H9 (cell line): ENCODE measurements around the gene CHAMP1. TPM values are rescaled to one million over a fixed set of nuclear protein-coding genes. Genes with fewer than 3 reads are reported as not detected.

Source experiments
- DNase-seq: peaks from one replicate; pipeline ENCODE4 v3.0.0-alpha.2; 2017
- H2AFZ ChIP-seq: one replicate; pipeline ENCODE4 v1.6.1; 2013; ENCODE audit warnings: mild to moderate bottlenecking, low read length, control low read depth, moderate library complexity
- H2AK5ac ChIP-seq: 2 replicates; pipeline ENCODE4 v1.6.1; 2013; ENCODE audit warnings: low read length, control low read depth, mixed read lengths; ENCODE audit not compliant: insufficient read length
- H2BK120ac ChIP-seq: one replicate; pipeline ENCODE4 v1.6.1; 2013; ENCODE audit warnings: low read depth, mild to moderate bottlenecking, low read length, control low read depth, inconsistent platforms; ENCODE audit not compliant: poor library complexity, severe bottlenecking
- H2BK12ac ChIP-seq: 2 replicates; pipeline ENCODE4 v1.6.1; 2013; ENCODE audit warnings: low read length, control low read depth, mixed read lengths, low read depth; ENCODE audit not compliant: insufficient read length
- H2BK15ac ChIP-seq: 2 replicates; pipeline ENCODE4 v1.6.1; 2013; ENCODE audit warnings: low read depth, low read length, control low read depth
- H2BK20ac ChIP-seq: one replicate; pipeline ENCODE4 v1.6.1; 2013; ENCODE audit warnings: low read depth, mild to moderate bottlenecking, low read length, control low read depth, inconsistent platforms; ENCODE audit not compliant: poor library complexity, severe bottlenecking
- H2BK5ac ChIP-seq: 2 replicates; pipeline ENCODE4 v1.6.1; 2013; ENCODE audit warnings: low read length, control low read depth, mixed read lengths; ENCODE audit not compliant: insufficient read length
- H3K14ac ChIP-seq: 2 replicates; pipeline ENCODE4 v1.6.1; 2013; ENCODE audit warnings: low read length, control low read depth; ENCODE audit not compliant: insufficient read depth
- H3K18ac ChIP-seq: 2 replicates; pipeline ENCODE4 v1.6.1; 2013; ENCODE audit warnings: low read depth, mild to moderate bottlenecking, mixed read lengths, low read length, control low read depth; ENCODE audit not compliant: insufficient read length
- H3K23ac ChIP-seq: 2 replicates; pipeline ENCODE4 v1.6.1; 2013; ENCODE audit warnings: low read length, control low read depth, mixed read lengths, low read depth; ENCODE audit not compliant: insufficient read length
- H3K23me2 ChIP-seq: 2 replicates; pipeline ENCODE4 v1.6.1; 2013; ENCODE audit warnings: low read depth, mild to moderate bottlenecking, mixed read lengths, low read length, control low read depth; ENCODE audit not compliant: insufficient read length, poor library complexity, severe bottlenecking
- H3K27ac ChIP-seq: 2 replicates; pipeline ENCODE4 v1.5.1; 2013; ENCODE audit warnings: low read length, control low read depth, mixed read lengths, low read depth; ENCODE audit not compliant: insufficient read length
- H3K27me3 ChIP-seq: 2 replicates; pipeline ENCODE4 v1.6.1; 2013; ENCODE audit warnings: low read length, control low read depth, inconsistent platforms; ENCODE audit not compliant: insufficient read depth
- H3K4ac ChIP-seq: 2 replicates; pipeline ENCODE4 v1.6.1; 2013; ENCODE audit warnings: low read depth, mild to moderate bottlenecking, control low read depth, inconsistent platforms, low read length, moderate library complexity
- H3K4me1 ChIP-seq: 2 replicates; pipeline ENCODE4 v1.6.1; 2013; ENCODE audit warnings: low read length, control low read depth, inconsistent platforms; ENCODE audit not compliant: insufficient read depth
- H3K4me2 ChIP-seq: 2 replicates; pipeline ENCODE4 v1.6.1; 2013; ENCODE audit warnings: low read length, control low read depth, mixed read lengths; ENCODE audit not compliant: insufficient read length, insufficient read depth
- H3K56ac ChIP-seq: 2 replicates; pipeline ENCODE4 v1.6.1; 2013; ENCODE audit warnings: low read depth, mild to moderate bottlenecking, mixed read lengths, low read length, control low read depth; ENCODE audit not compliant: insufficient read length
- H3K79me1 ChIP-seq: 2 replicates; pipeline ENCODE4 v1.6.1; 2013; ENCODE audit warnings: low read depth, mild to moderate bottlenecking, moderate library complexity, low read length, control low read depth, inconsistent platforms; ENCODE audit not compliant: insufficient read depth, poor library complexity, severe bottlenecking
- H3K79me2 ChIP-seq: 2 replicates; pipeline ENCODE4 v1.6.1; 2013; ENCODE audit warnings: low read length, control low read depth, inconsistent platforms; ENCODE audit not compliant: insufficient read depth
- H3K9ac ChIP-seq: 2 replicates; pipeline ENCODE4 v1.6.1; 2013; ENCODE audit warnings: low read length, control low read depth, mixed read lengths; ENCODE audit not compliant: insufficient read length; ENCODE audit errors: extremely low read depth
- H3K9me3 ChIP-seq: one replicate; pipeline ENCODE4 v1.6.1; 2013; ENCODE audit warnings: low read depth, low read length, inconsistent platforms; ENCODE audit not compliant: control insufficient read depth
- H3T11ph ChIP-seq: one replicate; pipeline ENCODE4 v1.6.1; 2013; ENCODE audit warnings: mild to moderate bottlenecking, low read length, control low read depth, inconsistent platforms
- H4K20me1 ChIP-seq: one replicate; pipeline ENCODE4 v1.6.1; 2013; ENCODE audit not compliant: control insufficient read depth, insufficient read length, insufficient read depth
- H4K5ac ChIP-seq: 2 replicates; pipeline ENCODE4 v1.6.1; 2013; ENCODE audit warnings: low read depth, mild to moderate bottlenecking, mixed read lengths, low read length, control low read depth; ENCODE audit not compliant: insufficient read length
- H4K8ac ChIP-seq: replicated peaks from 2 replicates; pipeline ENCODE4 v1.6.1; 2013; ENCODE audit warnings: low read length, control low read depth, mixed read lengths, low read depth; ENCODE audit not compliant: insufficient read length
- H4K91ac ChIP-seq: 2 replicates; pipeline ENCODE4 v1.6.1; 2013; ENCODE audit warnings: low read depth, mild to moderate bottlenecking, moderate library complexity, mixed read lengths, low read length, control low read depth; ENCODE audit not compliant: insufficient read length
- H3K27ac Mint-ChIP-seq, 3 experiments: 2 replicates in 2 of 3; 3 replicates in 1 of 3; pipeline ENCODE4 v1.8.0; 2020 to 2021; ENCODE audit warnings: mixed read lengths in 3 of 3, mild to moderate bottlenecking in 1 of 3, moderate library complexity in 1 of 3
- H3K27me3 Mint-ChIP-seq: 2 replicates; pipeline ENCODE4 v1.8.0; 2021; ENCODE audit warnings: low read depth, mild to moderate bottlenecking, moderate library complexity, mixed read lengths
- H3K36me3 Mint-ChIP-seq, 3 experiments: 2 replicates in 2 of 3; 3 replicates in 1 of 3; pipeline ENCODE4 v1.8.0; 2020 to 2021; ENCODE audit warnings: low read depth in 3 of 3, mixed read lengths in 3 of 3; ENCODE audit not compliant: insufficient read depth in 1 of 3
- H3K4me1 Mint-ChIP-seq, 2 experiments: 2 replicates each; pipeline ENCODE4 v1.8.0; 2020; ENCODE audit warnings: mixed read lengths in 2 of 2
- H3K4me3 Mint-ChIP-seq, 2 experiments: 2 replicates in 1 of 2; 3 replicates in 1 of 2; pipeline ENCODE4 v1.8.0; 2020 to 2021; ENCODE audit warnings: mild to moderate bottlenecking in 2 of 2, mixed read lengths in 2 of 2, moderate library complexity in 1 of 2
- H3K9me3 Mint-ChIP-seq, 2 experiments: 2 replicates in 1 of 2; 3 replicates in 1 of 2; pipeline ENCODE4 v1.8.0; 2020; ENCODE audit warnings: mild to moderate bottlenecking in 2 of 2, mixed read lengths in 2 of 2, moderate library complexity in 1 of 2
- whole genome bisulfite sequencing: extraction: QIAGEN DNeasy Blood & Tissue Kit; methylation state at CpG from one replicate; pipeline ENCODE4 v1.1.7; 2013; ENCODE audit warnings: missing lambda C conversion rate, low lambda C conversion rate, mixed read lengths; ENCODE audit not compliant: insufficient read length; ENCODE audit errors: extremely low coverage; 5-methylcytosine and 5-hydroxymethylcytosine counted together
- total RNA-seq: library from RNA; stranded (reverse); gene quantifications from 2 replicates; pipeline ENCODE4 v1.2.1, GENCODE V29; 2021
- TF ChIP-seq, protein P1 (sequence below): fragments of 200-600 bp; sonication (generic); conservative IDR thresholded peaks from 3 replicates; pipeline ENCODE4 v1.8.0; 2021; ENCODE audit warnings: antibody characterized with exemption, mild to moderate bottlenecking

CHAMP1 gene
- total RNA-seq, 1 experiment from 2014 or later: 62.1 TPM

DNA sequence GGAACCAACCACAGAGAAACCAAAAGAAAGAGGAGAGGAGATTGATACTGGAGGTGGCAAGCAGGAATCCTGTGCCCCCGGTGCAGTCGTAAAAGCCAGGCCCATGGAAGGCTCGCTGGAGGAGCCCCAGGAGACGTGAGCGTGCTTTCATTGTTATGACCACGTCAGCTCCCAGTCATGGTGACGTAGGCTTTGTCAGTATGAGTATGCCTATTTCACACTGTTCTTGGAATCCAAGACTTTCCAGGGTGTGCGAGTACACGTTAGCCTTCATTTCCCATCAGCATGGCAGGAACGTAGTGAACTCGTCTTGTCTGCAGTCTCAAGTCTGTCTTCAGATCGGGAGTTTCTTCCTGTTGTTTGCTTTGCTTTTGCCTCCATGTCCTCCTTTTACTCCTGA, 15.4 kb upstream of the CHAMP1 start:
- no peak overlapping the region for H3K4me2 ChIP-seq
- H2BK5ac ChIP-seq: no peak overlapping the region
- no peak overlapping the region for H2BK120ac ChIP-seq
- TF ChIP-seq, protein P1, sequence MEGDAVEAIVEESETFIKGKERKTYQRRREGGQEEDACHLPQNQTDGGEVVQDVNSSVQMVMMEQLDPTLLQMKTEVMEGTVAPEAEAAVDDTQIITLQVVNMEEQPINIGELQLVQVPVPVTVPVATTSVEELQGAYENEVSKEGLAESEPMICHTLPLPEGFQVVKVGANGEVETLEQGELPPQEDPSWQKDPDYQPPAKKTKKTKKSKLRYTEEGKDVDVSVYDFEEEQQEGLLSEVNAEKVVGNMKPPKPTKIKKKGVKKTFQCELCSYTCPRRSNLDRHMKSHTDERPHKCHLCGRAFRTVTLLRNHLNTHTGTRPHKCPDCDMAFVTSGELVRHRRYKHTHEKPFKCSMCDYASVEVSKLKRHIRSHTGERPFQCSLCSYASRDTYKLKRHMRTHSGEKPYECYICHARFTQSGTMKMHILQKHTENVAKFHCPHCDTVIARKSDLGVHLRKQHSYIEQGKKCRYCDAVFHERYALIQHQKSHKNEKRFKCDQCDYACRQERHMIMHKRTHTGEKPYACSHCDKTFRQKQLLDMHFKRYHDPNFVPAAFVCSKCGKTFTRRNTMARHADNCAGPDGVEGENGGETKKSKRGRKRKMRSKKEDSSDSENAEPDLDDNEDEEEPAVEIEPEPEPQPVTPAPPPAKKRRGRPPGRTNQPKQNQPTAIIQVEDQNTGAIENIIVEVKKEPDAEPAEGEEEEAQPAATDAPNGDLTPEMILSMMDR: no peak
- H4K91ac ChIP-seq: no peak overlapping the region
- no peak overlapping the region for H3K27ac ChIP-seq
- H2AK5ac ChIP-seq: no peak overlapping the region
- Mint-ChIP-seq H3K27me3 (no peaks in the 10 kb centered on the region), H3K27ac (peak overlapping the region in 1 of 3 experiments; percentile 70; a peak in 2 of 7 replicates), H3K4me3 (no peak overlapping the region), H3K36me3 (peaks cover 39 to 85% (median 64%) of the 10 kb centered on the region in 3 experiments), H3K4me1 (no peaks in the 10 kb centered on the region), H3K9me3 (no peaks in the 10 kb centered on the region)
- no peak overlapping the region for H3K14ac ChIP-seq
- no peak overlapping the region for H4K5ac ChIP-seq
- no peaks in the 10 kb centered on the region for H3K9me3 ChIP-seq
- no peaks in the 10 kb centered on the region for H3K79me1 ChIP-seq
- no peaks in the 10 kb centered on the region for H3K27me3 ChIP-seq
- no peak overlapping the region for H3K4ac ChIP-seq
- H3K9ac ChIP-seq: no peak overlapping the region
- no peak for DNase-seq
- no peak overlapping the region for H3K56ac ChIP-seq
- H2BK12ac ChIP-seq: no peak overlapping the region
- no peak overlapping the region for H2AFZ ChIP-seq
- no peak overlapping the region for H3K18ac ChIP-seq
- no peaks in the 10 kb centered on the region for H4K20me1 ChIP-seq
- H3K4me1 ChIP-seq: no peaks in the 10 kb centered on the region
- no peaks in the 10 kb centered on the region for H3K23me2 ChIP-seq
- WGBS: no CpG with 5 or more reads among the region's 12 CpGs
- H3T11ph ChIP-seq: no peak overlapping the region
- no peak overlapping the region for H2BK15ac ChIP-seq
- no peaks in the 10 kb centered on the region for H3K79me2 ChIP-seq
- no peak overlapping the region for H2BK20ac ChIP-seq
- no peak overlapping the region for H3K23ac ChIP-seq
- H4K8ac ChIP-seq: no peak overlapping the region
